Spleen (tissue), 7 donors: ENCODE data around the gene ZNF148.

ENCODE experiments used
- CTCF ChIP-seq, 11 experiments: fragments of 200-600 bp in 7 of 11; fragments of 450-650 bp in 4 of 11; sonication (generic) in 4 of 11; IDR thresholded peaks in 8 of 11; conservative IDR thresholded peaks in 3 of 11; 1 replicate in 7 of 11; 2 replicates in 4 of 11; pipeline versions ENCODE4 v1.4.0 to v1.8.0; 2016 to 2021; ENCODE audit warnings: antibody characterized with exemption in 11 of 11, inconsistent platforms in 4 of 11, mild to moderate bottlenecking in 1 of 11
- POLR2A ChIP-seq, 3 donors: fragments of 450-650 bp; IDR thresholded peaks; one replicate each; pipeline ENCODE4 v1.5.1; 2017; ENCODE audit warnings: antibody characterized with exemption in 3 of 3, mild to moderate bottlenecking in 1 of 3
- POLR2AphosphoS5 ChIP-seq, 3 donors: sonication (generic); formaldehyde crosslinking; IDR thresholded peaks; one replicate each; pipeline ENCODE4 v1.5.1; 2017; ENCODE audit warnings: antibody characterized with exemption in 3 of 3
- donor health status: DM: no; HTN: no; CAD: no; lungs with moderate emphysema.
- donor health status: DM: no; HTN: no; CAD: no.
- donor health status: DM: no; HTN: no; CAD: no.

GRCh38 chr3:125306620-125307019 is 68.5 kb downstream of the ZNF148 start:
- no peak for TF ChIP-seq CTCF (IDR thresholded peaks at IDR 0.05 in 8 of 11, conservative IDR thresholded peaks at IDR 0.05 in 3 of 11)
- no peak for TF ChIP-seq POLR2A (IDR thresholded peaks at IDR 0.05)
- no peak for TF ChIP-seq POLR2AphosphoS5 (IDR thresholded peaks at IDR 0.05)
